AG04449 (cell line): ENCODE measurements around the gene LIPF.

Experiments used
- CTCF ChIA-PET: fragments of 350-600 bp; formaldehyde crosslinking; extraction: SDS; loops from one replicate; lab custom pipeline; 2021; ENCODE audit warnings: antibody characterized with exemption; lab: Yijun Ruan, JAX
- POLR2A ChIA-PET: fragments of 400-600, 350-600 bp; formaldehyde crosslinking; extraction: SDS; loops from one replicate; lab custom pipeline; 2020; ENCODE audit warnings: antibody characterized with exemption, inconsistent platforms; lab: Yijun Ruan, JAX
- DNase-seq: peaks from one replicate; pipeline ENCODE4 v3.0.0-alpha.2; 2010; ENCODE audit warnings: low read depth, low spot score
- H3K4me3 ChIP-seq: 2 replicates; pipeline ENCODE4 v1.5.1; 2011; ENCODE audit warnings: low read depth, mild to moderate bottlenecking, control low read depth, low read length
- TF ChIP-seq, protein P1 (sequence below): IDR thresholded peaks from one replicate; pipeline ENCODE4 v1.5.1; 2011; ENCODE audit warnings: mild to moderate bottlenecking, moderate library complexity, low read length, control low read depth, inconsistent platforms; ENCODE audit not compliant: insufficient read depth; ENCODE audit errors: missing control alignments

LIPF gene, protein sequence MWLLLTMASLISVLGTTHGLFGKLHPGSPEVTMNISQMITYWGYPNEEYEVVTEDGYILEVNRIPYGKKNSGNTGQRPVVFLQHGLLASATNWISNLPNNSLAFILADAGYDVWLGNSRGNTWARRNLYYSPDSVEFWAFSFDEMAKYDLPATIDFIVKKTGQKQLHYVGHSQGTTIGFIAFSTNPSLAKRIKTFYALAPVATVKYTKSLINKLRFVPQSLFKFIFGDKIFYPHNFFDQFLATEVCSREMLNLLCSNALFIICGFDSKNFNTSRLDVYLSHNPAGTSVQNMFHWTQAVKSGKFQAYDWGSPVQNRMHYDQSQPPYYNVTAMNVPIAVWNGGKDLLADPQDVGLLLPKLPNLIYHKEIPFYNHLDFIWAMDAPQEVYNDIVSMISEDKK

DNA sequence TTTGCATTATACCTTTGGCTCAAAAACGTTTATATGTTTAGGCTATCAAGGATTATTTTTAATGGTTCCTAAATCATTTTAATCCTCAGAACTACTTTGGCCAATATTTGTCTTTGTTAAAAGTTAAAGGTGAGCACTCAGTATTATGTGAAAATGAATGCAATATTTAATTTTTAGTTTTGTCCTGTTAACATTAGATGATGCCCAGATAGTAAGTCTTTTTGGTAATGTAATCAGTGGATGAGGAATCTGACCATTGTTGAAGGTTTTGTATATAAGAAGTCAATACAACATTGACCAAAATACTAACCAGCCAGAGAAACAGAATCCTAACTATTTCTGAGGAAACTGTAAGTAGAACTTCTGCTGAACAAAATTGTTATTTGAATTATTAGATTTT is at the start of gene LIPF:
LIPF (plus strand) TSS at position 301 of the 400 bp plus-strand sequence. CDS start 2,856 bp downstream, outside the sequence.
- no peak within 1 kb of the TSS for H3K4me3 ChIP-seq
- ChIA-PET CTCF (no interaction called here), POLR2A (no interaction called here)
- TF ChIP-seq, protein P1, sequence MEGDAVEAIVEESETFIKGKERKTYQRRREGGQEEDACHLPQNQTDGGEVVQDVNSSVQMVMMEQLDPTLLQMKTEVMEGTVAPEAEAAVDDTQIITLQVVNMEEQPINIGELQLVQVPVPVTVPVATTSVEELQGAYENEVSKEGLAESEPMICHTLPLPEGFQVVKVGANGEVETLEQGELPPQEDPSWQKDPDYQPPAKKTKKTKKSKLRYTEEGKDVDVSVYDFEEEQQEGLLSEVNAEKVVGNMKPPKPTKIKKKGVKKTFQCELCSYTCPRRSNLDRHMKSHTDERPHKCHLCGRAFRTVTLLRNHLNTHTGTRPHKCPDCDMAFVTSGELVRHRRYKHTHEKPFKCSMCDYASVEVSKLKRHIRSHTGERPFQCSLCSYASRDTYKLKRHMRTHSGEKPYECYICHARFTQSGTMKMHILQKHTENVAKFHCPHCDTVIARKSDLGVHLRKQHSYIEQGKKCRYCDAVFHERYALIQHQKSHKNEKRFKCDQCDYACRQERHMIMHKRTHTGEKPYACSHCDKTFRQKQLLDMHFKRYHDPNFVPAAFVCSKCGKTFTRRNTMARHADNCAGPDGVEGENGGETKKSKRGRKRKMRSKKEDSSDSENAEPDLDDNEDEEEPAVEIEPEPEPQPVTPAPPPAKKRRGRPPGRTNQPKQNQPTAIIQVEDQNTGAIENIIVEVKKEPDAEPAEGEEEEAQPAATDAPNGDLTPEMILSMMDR: no peak
- no peak for DNase-seq

- TF ChIP-seq, protein P1: no peak
- CTCF ChIA-PET: interaction anchor here (0.6 to 1.5 kb wide), 3 partner anchors 33 to 219 kb away, joined by 4 to 6 read pairs (median 4); partner anchors contain the start of gene RNLS
- POLR2A ChIA-PET: no interaction called here
- H3K4me3 ChIP-seq: no peak overlapping the region
- DNase-seq: no peak
Observed at GRCh38 chr10:88616250-88616977, 47.8 kb upstream of the LIPF start.

- no peak for DNase-seq
- H3K4me3 ChIP-seq: no peak overlapping the region
- POLR2A ChIA-PET: no interaction called here
- TF ChIP-seq, protein P1: no peak
- CTCF ChIA-PET: interaction anchor here (1.0 to 1.6 kb wide), 3 partner anchors 35 to 190 kb away, joined by 3 to 6 read pairs (median 3); partner anchors contain the start of gene RNLS
Observed at GRCh38 chr10:88617772-88618300, 46.4 kb upstream of the LIPF start.

- TF ChIP-seq, protein P1: no peak
- CTCF ChIA-PET: interaction anchor here (1.0 to 1.6 kb wide), 2 partner anchors 43 to 189 kb away, joined by 3 read pairs; no protein-coding TSS in a partner anchor
- POLR2A ChIA-PET: no interaction called here
Observed at GRCh38 chr10:88618496-88618895, 45.7 kb upstream of the LIPF start.

DNA sequence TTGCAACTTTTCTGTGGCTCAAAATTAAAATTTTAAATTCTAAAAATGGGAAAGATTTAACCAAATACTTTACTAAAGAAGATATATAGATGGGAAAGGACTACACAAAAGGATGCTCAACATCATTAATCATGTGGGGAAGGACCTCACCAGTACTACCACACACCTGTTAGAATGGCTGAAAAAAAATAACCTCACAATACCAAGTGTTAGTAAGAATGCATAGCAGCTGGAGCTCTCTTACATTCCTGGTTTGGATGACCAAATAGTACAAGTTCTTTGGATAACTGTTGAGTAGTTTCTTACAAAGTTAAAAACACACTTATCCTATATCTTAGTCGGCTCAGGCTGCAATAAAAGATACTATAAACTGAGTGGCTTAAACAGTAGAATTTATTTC is 43.8 kb upstream of the LIPF start:
- TF ChIP-seq, protein P1: no peak
- ChIA-PET POLR2A (no interaction called here), CTCF (interaction anchor here (1.2 kb wide), 1 partner anchor 11 kb away, joined by 4 read pairs; no protein-coding TSS in a partner anchor)
- DNase-seq: no peak
- no peak overlapping the region for H3K4me3 ChIP-seq

More at GRCh38 chr10:88618496-88618895, 45.7 kb upstream of the LIPF start:
- no peak for DNase-seq
- H3K4me3 ChIP-seq: no peak overlapping the region
